HEK293 (cell line): ENCODE results near the gene MPPED2.

Source experiments
- CTCF ChIP-seq: fragments of 450-650 bp; formaldehyde crosslinking; IDR thresholded peaks from 2 replicates; pipeline ENCODE4 v1.5.1; 2016; ENCODE audit warnings: missing biosample characterization, missing genetic modification characterization
- HOXA7 ChIP-seq: sonication (generic); formaldehyde crosslinking; IDR thresholded peaks from 2 replicates; pipeline ENCODE4 v1.8.1; 2022; ENCODE audit warnings: missing genetic modification reagents, borderline replicate concordance
- HOXD13 ChIP-seq: sonication (generic); formaldehyde crosslinking; IDR thresholded peaks from 2 replicates; pipeline ENCODE4 v1.8.0; 2022; ENCODE audit warnings: missing genetic modification reagents, borderline replicate concordance
- IKZF3 ChIP-seq: fragments of 450-650 bp; IDR thresholded peaks from 2 replicates; pipeline ENCODE4 v1.5.0; 2018; ENCODE audit warnings: missing biosample characterization, mild to moderate bottlenecking, missing genetic modification characterization, moderate library complexity
- KLF1 ChIP-seq: fragments of 450-650 bp; formaldehyde crosslinking; IDR thresholded peaks from 2 replicates; pipeline ENCODE4 v1.5.1; 2016; ENCODE audit warnings: missing biosample characterization, missing genetic modification characterization
- KLF16 ChIP-seq: fragments of 450-650 bp; formaldehyde crosslinking; IDR thresholded peaks from 2 replicates; pipeline ENCODE4 v1.5.1; 2017; ENCODE audit warnings: missing biosample characterization, missing genetic modification characterization
- OSR2 ChIP-seq: fragments of 450-650 bp; formaldehyde crosslinking; IDR thresholded peaks from 2 replicates; pipeline ENCODE4 v1.5.1; 2016; ENCODE audit warnings: missing biosample characterization, missing genetic modification characterization
- RBAK ChIP-seq: fragments of 450-650 bp; formaldehyde crosslinking; IDR thresholded peaks from 2 replicates; pipeline ENCODE4 v1.5.1; 2016; ENCODE audit warnings: missing biosample characterization, missing genetic modification characterization
- SP2 ChIP-seq: fragments of 450-650 bp; formaldehyde crosslinking; IDR thresholded peaks from 2 replicates; pipeline ENCODE4 v1.5.1; 2016; ENCODE audit warnings: missing biosample characterization, missing genetic modification characterization
- TRIM28 ChIP-seq: IDR thresholded peaks from 2 replicates; pipeline ENCODE4 v1.6.1; 2011; ENCODE audit warnings: low read length, control low read depth, borderline replicate concordance
- WT1 ChIP-seq: fragments of 450-650 bp; formaldehyde crosslinking; IDR thresholded peaks from 2 replicates; pipeline ENCODE4 v1.5.1; 2016; ENCODE audit warnings: missing biosample characterization, missing genetic modification characterization
- ZBTB1 ChIP-seq: fragments of 450-650 bp; formaldehyde crosslinking; IDR thresholded peaks from 2 replicates; pipeline ENCODE4 v1.5.1; 2016; ENCODE audit warnings: missing biosample characterization, missing genetic modification characterization
- ZBTB8A ChIP-seq: fragments of 450-650 bp; formaldehyde crosslinking; IDR thresholded peaks from 2 replicates; pipeline ENCODE4 v1.5.1; 2016; ENCODE audit warnings: missing biosample characterization, missing genetic modification characterization
- ZFP41 ChIP-seq: fragments of 450-650 bp; formaldehyde crosslinking; IDR thresholded peaks from 2 replicates; pipeline ENCODE4 v1.5.1; 2016; ENCODE audit warnings: missing biosample characterization, missing genetic modification characterization, borderline replicate concordance
- ZFP69B ChIP-seq: fragments of 450-650 bp; formaldehyde crosslinking; IDR thresholded peaks from 2 replicates; pipeline ENCODE4 v1.5.1; 2016; ENCODE audit warnings: missing biosample characterization, missing genetic modification characterization
- ZNF184 ChIP-seq: fragments of 450-650 bp; IDR thresholded peaks from 2 replicates; pipeline ENCODE4 v1.5.1; 2018; ENCODE audit warnings: missing biosample characterization, mild to moderate bottlenecking, missing genetic modification characterization
- ZNF19 ChIP-seq: fragments of 450-650 bp; formaldehyde crosslinking; IDR thresholded peaks from 2 replicates; pipeline ENCODE4; 2016; ENCODE audit warnings: missing biosample characterization, missing genetic modification characterization, low read depth
- ZNF202 ChIP-seq: fragments of 450-650 bp; formaldehyde crosslinking; IDR thresholded peaks from 2 replicates; pipeline ENCODE4 v1.5.1; 2016; ENCODE audit warnings: missing biosample characterization, missing genetic modification characterization, borderline replicate concordance
- ZNF223 ChIP-seq: fragments of 450-650 bp; formaldehyde crosslinking; IDR thresholded peaks from 2 replicates; pipeline ENCODE4 v1.5.1; 2016; ENCODE audit warnings: missing biosample characterization, missing genetic modification characterization
- ZNF239 ChIP-seq: fragments of 450-650 bp; formaldehyde crosslinking; IDR thresholded peaks from 2 replicates; pipeline ENCODE4 v1.5.1; 2016; ENCODE audit warnings: missing biosample characterization, missing genetic modification characterization
- ZNF26 ChIP-seq: fragments of 450-650 bp; formaldehyde crosslinking; IDR thresholded peaks from 2 replicates; pipeline ENCODE4 v1.5.1; 2016; ENCODE audit warnings: missing biosample characterization, missing genetic modification characterization
- ZNF266 ChIP-seq: fragments of 450-650 bp; formaldehyde crosslinking; IDR thresholded peaks from 2 replicates; pipeline ENCODE4 v1.5.1; 2016; ENCODE audit warnings: missing biosample characterization, missing genetic modification characterization, low read depth
- ZNF280C ChIP-seq: fragments of 450-650 bp; formaldehyde crosslinking; IDR thresholded peaks from 2 replicates; pipeline ENCODE4 v1.5.1; 2016; ENCODE audit warnings: missing biosample characterization, missing genetic modification characterization
- ZNF335 ChIP-seq: fragments of 450-650 bp; formaldehyde crosslinking; conservative IDR thresholded peaks from 2 replicates; pipeline ENCODE4 v1.5.1; 2016; ENCODE audit warnings: missing biosample characterization, missing genetic modification characterization
- ZNF341 ChIP-seq: fragments of 450-650 bp; formaldehyde crosslinking; IDR thresholded peaks from 2 replicates; pipeline ENCODE4; 2016; ENCODE audit warnings: low read depth, missing biosample characterization, missing genetic modification characterization
- ZNF488 ChIP-seq: fragments of 450-650 bp; formaldehyde crosslinking; IDR thresholded peaks from 2 replicates; pipeline ENCODE4 v1.5.1; 2016; ENCODE audit warnings: missing biosample characterization, missing genetic modification characterization
- ZNF514 ChIP-seq: fragments of 450-650 bp; formaldehyde crosslinking; IDR thresholded peaks from 2 replicates; pipeline ENCODE4 v1.5.1; 2016; ENCODE audit warnings: missing biosample characterization, missing genetic modification characterization
- ZNF544 ChIP-seq: fragments of 450-650 bp; formaldehyde crosslinking; IDR thresholded peaks from 2 replicates; pipeline ENCODE4 v1.5.0; 2017; ENCODE audit warnings: missing biosample characterization, missing genetic modification characterization
- ZNF560 ChIP-seq: fragments of 450-650 bp; formaldehyde crosslinking; IDR thresholded peaks from 2 replicates; pipeline ENCODE4 v1.5.1; 2017; ENCODE audit warnings: missing biosample characterization, missing genetic modification characterization, borderline replicate concordance
- ZNF580 ChIP-seq: fragments of 450-650 bp; formaldehyde crosslinking; IDR thresholded peaks from 2 replicates; pipeline ENCODE4 v1.5.1; 2016; ENCODE audit warnings: missing biosample characterization, missing genetic modification characterization
- ZNF623 ChIP-seq: fragments of 450-650 bp; formaldehyde crosslinking; IDR thresholded peaks from 2 replicates; pipeline ENCODE4 v1.5.1; 2016; ENCODE audit warnings: missing biosample characterization, missing genetic modification characterization
- ZNF629 ChIP-seq: fragments of 450-650 bp; formaldehyde crosslinking; IDR thresholded peaks from 2 replicates; pipeline ENCODE4 v1.5.1; 2017; ENCODE audit warnings: missing biosample characterization, missing genetic modification characterization
- ZNF660 ChIP-seq: fragments of 450-650 bp; IDR thresholded peaks from 2 replicates; pipeline ENCODE4 v1.5.1; 2018; ENCODE audit warnings: missing biosample characterization, mild to moderate bottlenecking, missing genetic modification characterization
- ZNF670 ChIP-seq: fragments of 450-650 bp; formaldehyde crosslinking; IDR thresholded peaks from 2 replicates; pipeline ENCODE4 v1.5.1; 2016; ENCODE audit warnings: missing biosample characterization, missing genetic modification characterization, low read depth
- ZNF792 ChIP-seq: fragments of 450-650 bp; formaldehyde crosslinking; IDR thresholded peaks from 2 replicates; pipeline ENCODE4 v1.5.1; 2016; ENCODE audit warnings: missing biosample characterization, missing genetic modification characterization
- ZNF843 ChIP-seq: fragments of 450-650 bp; formaldehyde crosslinking; IDR thresholded peaks from 2 replicates; pipeline ENCODE4 v1.5.1; 2016; ENCODE audit warnings: missing biosample characterization, missing genetic modification characterization

The MPPED2 gene

GRCh38 chr11:30488304-30488998, 97.7 kb downstream of the MPPED2 start (continued):
- TF ChIP-seq ZNF488 (no peak), ZFP41 (no peak), ZNF544 (no peak), WT1 (tag by site-specific recombination) (peak; percentile 59; the same call in 1 of the 2 replicates), RBAK (tag by site-specific recombination) (no peak), ZFP69B (tag by site-specific recombination) (peak; percentile 69), ZNF266 (tag by site-specific recombination) (no peak), ZNF239 (tag by site-specific recombination) (no peak), ZNF514 (no peak), ZBTB1 (tag by site-specific recombination) (no peak), TRIM28 (peak; percentile 53; the same call in 1 of the 2 replicates), ZNF629 (tag by site-specific recombination) (peak; percentile 62), ZNF341 (tag by site-specific recombination) (peak; percentile 91), ZNF792 (tag by site-specific recombination) (no peak), HOXD13 (0 out of 2 replicates have a peak, but pooled peaks have one; percentile 68), KLF1 (tag by site-specific recombination) (no peak), ZNF580 (tag by site-specific recombination) (peak; percentile 82), ZNF623 (no peak), KLF16 (tag by site-specific recombination) (no peak), CTCF (tag by site-specific recombination) (no peak), ZNF19 (tag by site-specific recombination) (0 out of 2 replicates have a peak, but pooled peaks have one; percentile 58), IKZF3 (0 out of 2 replicates have a peak, but pooled peaks have one; percentile 23), ZNF660 (tag by site-specific recombination) (peak; percentile 84; the same call in 1 of the 2 replicates), ZNF26 (tag by site-specific recombination) (no peak), ZNF843 (tag by site-specific recombination) (peak; percentile 82), ZNF335 (tag by site-specific recombination) (peak; percentile 72), HOXA7 (CRISPR knock-in tag) (no peak), ZNF560 (tag by site-specific recombination) (no peak), ZNF202 (no peak), ZNF223 (tag by site-specific recombination) (no peak), OSR2 (tag by site-specific recombination) (no peak), ZNF280C (tag by site-specific recombination) (no peak), SP2 (tag by site-specific recombination) (no peak), ZBTB8A (tag by site-specific recombination) (peak; percentile 72), ZNF670 (tag by site-specific recombination) (no peak), ZNF184 (no peak)
